NCI-H2227 (cell line): Measurements from ENCODE around the gene CMTM4.
A peak's percentile ranks its signal among the peaks of the same experiment; 100 is the strongest.

Source experiments
- DNase-seq: peaks from one replicate; lab custom pipeline; 2025; ENCODE audit not compliant: unreplicated experiment; lab: John Stamatoyannopoulos, UW

CMTM4 gene

DNA sequence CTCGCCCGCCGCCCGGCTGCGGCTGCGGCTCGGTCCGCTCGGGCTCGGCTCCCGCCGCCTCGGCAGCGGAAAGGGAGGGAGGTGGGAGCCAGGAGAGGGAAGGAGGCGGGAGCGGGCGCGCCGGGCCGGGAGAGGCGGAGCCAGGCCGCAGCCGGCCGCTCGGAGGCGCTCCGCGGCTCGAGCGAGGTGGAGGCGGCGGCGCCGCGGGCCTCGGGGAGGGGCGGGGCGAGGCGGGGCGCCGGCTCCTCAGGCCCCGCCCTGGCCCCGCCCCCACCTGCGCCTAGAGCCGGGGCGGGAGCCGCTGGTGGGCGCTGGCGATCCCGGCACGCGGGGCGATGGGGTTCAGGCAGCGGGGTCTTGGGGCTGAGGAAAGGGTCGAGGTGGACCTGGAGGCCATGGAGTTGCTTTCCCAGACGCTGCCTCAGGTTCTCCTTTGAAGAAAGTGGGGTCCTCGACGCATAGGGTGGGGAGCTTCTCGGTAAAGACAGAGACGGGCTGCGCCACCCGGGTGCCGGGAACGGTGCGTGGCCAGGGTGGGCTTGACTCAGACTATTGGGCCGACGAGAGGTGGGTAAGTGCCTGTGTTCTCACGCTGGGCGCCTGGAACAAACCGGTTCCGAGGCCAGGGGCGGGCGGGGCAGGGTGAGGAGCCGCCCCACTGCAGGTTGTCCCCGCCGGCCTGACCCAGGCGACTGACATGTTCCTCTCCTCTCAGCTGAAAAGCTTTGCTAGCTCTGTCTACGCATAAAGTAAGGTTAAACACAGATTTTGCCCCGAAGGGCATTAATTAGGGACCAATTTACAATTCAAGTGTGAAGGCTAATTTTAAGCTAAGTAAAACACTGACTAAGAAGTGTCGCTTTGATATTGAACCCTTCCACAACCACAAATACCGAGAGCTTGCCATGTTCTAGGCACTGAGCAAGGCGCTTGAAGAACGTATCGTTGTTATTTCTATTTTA lies at the start of gene CMTM4:
CMTM4 (minus strand) TSS at position 75 of the 962 bp plus-strand sequence. CDS start 218 bp downstream, outside the sequence.
- DNase-seq: peak; percentile 88

DNA sequence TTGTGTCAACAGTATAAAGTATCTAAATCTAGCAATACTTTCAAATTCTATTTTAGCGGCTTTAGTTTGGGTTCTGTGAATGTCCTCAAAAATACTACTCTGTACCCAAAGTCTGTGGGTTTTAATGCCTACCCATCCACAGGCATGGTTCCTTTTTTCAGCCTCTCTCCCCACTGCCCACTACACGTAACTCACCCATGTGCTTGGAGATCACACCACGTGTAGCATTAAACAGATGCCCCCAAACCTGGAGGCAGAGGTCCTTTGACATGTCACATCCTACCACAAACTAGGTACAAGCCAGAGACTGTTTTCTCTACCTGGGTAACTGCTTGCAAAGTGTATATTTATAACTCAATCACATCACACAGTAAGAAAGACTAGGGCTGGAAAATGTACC lies 49.5 kb upstream of the CMTM4 start:
- DNase-seq: no peak

DNA sequence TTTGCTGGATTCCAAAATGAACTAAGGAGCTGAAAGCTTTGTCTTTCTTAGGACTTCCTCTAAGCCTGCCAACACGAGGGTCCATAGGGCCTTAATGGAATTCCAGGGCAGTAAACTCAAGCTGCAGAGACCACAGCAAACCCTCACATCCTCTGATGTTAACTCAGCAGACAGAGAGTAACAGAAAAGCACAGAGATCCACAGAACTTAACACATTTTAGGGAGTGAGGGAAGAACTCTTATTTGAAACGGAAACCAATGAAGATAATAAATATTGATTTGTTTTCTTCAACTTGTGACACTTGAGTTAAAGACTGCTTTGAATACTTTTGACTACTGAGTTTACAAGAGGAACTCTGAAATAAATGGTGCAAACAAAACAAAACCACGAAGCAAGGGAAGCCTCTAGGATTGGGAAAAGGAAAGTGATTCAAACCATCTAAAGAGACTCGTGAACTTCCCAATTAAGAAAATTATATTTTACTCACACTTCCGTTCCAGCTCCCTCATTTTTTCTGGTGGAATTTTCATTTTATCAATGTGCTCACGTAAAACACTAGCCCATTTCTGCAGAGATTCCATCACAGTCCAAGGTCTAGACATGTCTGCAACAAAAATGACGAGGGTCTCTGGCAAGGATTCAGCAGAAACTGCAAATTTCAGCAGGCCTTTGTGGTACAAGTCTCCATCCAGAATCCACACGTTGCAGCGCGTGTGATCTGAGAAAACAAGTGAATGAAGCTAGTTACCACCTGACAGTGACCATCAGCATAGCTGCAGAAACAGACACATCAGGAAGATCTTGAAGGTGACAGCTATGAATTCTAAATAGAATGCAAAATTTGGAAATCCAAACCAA lies 45.6 kb upstream of the CMTM4 start:
- no peak for DNase-seq

DNA sequence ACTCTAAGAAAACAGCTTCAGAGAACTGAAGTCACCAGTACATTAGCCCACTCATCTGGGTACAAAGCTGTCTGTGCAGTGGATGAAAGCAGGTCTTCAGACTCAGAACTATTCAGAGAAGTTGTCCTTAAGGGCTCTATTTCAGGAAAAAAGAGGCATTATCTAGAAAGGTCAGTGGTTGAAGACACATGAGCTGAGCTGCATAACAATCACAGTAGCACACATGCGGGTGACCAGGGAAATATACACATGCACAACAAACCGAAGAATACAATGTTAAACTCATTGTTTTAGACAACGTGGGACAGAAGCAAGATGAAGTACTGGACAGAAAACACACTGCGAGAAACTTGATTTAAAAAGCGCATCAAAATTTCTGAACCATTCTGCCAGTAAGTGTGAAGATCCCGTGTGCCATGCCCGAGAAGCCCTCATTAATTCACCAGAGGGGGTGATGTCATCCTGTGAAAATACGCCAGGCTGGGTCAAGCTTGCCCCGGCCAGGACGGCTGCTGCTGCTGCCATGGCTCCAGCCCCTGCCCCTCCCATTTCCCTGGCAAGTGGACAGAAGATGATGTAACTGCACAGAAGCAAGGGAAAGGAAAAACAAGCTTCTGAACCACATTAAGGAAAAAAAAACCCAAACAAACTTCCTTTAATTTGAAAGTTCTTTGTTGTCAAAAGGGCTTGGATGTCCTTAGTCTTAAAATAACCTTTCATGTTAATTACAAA lies 44.8 kb upstream of the CMTM4 start:
- DNase-seq: peak; percentile 22

DNA sequence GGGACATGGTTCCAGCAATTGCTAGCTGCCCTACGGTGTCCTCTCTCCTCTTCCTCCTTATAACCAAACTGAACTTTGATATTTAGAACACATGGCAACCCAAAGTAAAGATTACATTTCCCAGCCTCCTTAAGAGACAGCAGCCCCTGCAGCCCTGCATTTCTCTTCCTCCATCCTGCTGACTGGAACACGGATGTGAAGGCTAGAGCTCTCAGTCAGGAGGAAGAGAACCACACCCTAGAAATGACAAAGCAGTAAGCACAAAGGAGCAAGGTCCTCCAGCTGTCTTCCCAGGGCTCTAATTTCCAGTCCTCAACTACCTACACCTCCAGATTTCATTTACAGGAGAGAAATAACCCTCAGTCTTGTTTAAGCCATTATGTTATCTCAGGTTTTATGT lies 44.0 kb upstream of the CMTM4 start:
- DNase-seq: no peak

DNA sequence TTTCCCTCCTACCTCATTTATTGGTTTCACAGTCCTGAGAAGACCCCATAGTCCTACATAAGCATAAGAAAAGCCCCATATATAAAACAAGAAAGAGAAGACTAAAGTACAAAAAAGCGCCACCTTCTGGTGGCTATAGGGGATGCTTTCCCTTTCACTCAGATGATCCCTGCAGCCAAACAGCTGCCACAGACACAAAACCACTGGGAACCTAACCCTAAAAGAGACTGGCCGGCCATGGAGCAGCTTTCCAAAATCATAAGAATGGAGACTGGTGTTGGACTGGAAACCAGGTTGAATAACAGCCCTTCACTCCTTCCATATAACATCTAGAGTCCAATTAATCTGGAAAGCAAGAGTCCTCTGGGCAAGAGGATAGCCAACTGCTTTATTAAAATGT lies 43.5 kb upstream of the CMTM4 start:
- DNase-seq: peak; percentile 54

DNA sequence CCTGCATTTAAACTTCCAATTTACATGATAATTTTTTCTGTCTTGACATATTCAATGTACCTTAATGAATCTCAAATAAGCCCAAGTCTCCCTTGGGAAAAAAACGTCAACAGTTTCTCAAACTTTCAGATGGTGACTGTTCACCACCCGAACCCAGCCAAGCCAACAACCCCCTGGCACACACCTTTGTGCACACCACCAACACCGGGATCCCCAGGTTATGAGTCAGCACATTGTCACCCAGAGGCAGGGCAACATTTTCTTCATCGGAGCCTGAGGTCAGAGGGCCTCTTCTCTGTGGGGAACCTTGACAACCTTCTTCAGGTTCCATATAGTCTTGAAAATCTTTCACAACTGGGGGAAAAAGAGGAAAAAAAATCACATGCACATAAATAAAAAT lies 39.3 kb upstream of the CMTM4 start:
- no peak for DNase-seq

DNA sequence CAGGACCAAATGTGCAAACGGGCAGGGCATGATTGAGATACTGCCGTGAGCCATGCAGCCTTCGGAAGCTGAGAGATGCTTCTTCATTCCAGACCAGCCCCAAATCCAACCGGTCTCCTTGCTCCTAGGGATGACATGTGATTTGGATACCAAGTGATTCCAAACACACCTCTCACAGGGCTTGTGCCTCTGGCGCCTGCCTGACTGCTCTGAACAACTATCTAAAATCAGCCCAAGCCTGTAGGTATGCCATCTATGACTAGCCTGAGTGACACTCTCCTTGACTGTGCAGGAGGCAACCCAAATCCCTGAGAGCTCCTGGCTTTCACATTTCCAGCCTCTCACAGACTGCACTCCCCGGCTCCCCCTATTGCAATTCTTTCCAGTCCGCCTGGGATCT lies 34.6 kb upstream of the CMTM4 start:
- DNase-seq: no peak

DNA sequence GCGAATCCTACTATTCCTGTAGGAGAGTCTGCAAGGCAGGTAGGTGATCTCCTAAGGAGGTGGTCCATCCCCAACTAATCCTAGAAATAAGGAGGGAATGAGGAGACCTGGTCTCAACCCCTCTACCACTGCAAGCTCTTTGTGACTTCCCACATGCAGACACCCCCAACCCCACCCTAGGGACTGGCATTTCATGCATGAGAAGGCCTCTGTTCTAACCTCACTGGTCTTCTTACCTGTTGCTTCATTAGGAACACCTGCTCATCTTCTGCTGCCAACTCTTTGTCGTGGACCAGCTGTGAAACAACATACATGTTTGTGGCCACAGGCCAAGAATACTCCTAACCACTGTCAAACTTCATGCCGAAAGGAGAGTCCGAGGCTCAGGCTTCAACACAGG lies 32.3 kb upstream of the CMTM4 start:
- no peak for DNase-seq

DNA sequence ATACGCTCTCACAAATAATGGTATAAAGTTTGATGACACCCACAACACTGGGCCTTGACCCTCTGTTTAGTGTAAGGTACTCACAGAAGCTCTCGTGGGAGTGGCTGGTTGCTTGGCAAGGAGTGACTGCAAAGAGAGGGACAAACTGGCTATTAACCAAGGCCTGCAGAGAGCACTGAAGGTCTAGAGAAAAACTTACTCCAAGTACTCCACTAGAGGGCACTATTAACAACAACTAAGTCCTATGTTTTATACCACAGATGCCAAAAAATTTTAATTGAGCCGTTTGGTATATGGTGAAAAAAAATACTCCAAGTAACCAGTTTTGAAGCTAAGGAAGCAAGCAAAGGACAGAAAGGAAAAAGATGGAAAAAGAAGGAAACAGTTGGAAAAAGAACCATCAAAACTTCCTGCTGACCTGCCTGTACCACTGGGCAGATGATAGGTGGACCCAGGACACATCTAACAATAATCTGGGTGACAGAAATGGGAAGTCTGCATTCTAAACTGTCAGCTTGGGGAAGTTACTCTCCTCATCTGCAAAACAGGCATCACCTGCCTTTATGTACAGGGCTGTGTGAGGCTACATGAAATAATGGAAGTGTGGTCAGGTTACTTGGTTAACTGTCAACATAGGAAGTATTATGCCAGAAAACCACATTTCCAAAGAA lies 31.7 kb upstream of the CMTM4 start:
- DNase-seq: peak; percentile 43

DNA sequence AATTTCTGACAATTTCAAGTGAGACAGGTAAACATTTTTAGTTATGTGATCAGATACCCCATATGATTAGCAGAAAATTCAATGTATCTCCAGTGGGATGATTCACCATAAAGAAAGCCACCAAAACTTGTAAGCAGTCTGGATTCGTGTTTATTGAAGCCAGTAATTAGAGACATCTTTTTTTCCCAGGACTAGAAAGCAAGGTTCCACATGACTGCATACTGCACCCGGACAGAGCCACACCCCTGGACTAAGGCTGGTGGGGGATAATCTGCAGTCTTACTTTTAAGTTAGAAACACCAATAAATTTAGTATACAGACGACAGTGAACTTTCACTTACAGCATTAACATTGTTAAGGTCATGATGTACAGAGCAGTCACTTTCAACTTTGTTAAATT lies 24.2 kb upstream of the CMTM4 start:
- DNase-seq: no peak

DNA sequence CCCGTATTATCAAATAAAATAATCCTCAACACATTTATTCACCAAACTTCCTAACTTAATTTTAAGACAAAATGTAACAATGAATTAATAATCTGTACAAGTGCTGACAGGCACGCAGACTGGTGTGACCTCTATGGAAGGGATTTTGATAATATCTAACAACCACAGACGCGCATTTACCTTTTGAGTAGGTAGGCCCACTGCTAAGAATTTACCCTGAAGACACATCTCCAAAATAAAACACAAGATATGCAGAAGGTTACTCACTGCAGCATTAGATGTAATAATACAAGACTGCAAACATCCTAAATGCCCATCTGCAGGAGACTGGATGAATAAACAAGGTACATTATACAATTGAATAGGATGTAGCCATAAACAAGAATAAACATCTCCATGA lies 22.7 kb upstream of the CMTM4 start:
- DNase-seq: no peak

DNA sequence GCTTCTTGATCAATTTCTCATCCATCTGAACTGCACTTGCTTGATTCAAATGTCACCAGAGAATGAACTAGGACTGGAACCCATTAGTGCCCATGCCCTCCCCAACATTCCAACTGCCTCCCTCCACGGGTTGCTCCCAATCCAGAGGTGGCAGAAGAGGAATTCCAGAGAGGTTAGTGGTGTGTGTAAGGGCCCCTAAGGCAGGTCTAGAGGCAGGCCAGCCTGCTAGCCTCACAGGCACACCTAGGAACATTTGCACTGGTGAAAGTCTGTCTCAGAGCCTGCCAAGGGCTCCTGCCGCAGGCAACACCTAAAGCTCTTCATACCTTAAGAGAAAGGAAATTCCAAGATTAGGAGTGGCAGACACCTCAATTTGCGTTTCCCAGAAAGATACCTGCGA lies 21.2 kb upstream of the CMTM4 start:
- no peak for DNase-seq

DNA sequence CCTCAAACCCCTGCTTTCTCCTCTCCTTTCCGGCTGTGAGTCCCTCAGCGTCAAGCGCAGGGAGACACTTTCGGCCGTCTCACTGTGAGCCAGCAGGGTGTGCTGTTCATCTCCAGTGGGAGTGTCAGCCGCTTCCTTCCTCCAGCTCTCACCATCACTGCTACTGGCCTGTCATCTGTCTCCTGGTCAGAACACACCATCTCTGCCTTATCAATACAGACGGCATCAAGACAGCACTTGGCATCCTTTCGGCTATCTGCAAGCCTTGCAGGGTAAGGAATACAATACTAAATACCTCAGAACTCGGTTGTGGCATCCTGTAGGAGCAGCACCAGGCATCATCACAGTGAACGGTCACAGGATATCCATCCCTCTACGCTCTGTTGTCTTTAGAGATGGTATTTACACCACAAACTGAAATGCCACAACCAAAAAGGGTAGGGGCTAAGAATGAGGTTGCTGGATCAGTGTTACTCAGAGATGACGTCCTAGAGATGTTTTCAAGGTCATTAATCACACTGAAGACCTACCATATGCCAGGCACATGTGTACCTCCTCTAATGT lies 20.7 kb upstream of the CMTM4 start:
- peak; percentile 33 for DNase-seq

DNA sequence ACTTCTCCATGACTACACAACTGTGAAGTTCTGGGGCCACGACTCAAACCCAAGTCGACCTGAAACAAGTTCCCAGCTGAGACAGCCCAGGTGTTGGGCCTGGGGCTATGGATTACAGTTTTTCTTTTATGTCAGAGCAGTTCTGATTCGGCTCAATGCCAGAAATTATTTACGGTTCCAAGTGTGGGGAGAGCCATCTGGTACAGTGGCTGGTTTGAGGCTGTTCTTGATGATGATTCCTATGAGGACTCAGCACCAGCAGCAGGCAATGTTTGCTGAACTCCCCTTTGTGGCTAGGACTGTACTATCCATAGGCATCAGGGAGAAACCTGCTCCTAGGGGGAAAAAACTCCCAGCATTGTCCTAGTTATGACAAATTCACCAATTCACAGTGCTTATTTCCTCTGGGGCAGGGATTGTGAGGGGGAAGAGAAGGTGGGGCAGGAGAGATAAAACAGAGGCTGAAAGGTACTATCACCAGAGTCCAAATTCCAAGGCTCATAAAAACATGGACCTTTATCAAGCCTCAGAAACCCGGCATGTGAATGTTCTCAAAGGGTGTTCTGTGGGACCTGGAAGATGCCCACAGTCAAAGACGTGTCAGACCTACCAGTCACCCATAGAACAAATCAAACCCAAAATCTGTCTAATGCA lies 18.2 kb upstream of the CMTM4 start:
- DNase-seq: no peak

DNA sequence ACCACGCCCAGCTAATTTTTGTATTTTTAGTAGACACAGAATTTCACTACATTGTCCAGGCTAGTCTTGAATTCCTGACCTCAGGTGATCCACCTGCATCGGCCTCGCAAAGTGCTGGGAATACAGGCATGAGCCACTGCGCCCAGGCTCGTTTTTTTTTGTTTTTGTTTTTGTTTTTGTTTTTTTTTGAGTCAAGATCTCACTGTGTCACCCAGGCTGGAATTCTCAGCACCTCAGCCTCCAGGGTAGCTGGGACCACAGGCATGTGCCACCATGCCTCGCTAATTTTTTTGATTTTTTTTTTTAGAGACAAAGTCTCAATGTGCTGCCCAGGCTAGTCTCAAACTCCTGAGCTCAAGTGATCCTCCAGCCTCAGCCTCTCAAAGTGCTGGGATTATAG lies 17.5 kb upstream of the CMTM4 start:
- no peak for DNase-seq

DNA sequence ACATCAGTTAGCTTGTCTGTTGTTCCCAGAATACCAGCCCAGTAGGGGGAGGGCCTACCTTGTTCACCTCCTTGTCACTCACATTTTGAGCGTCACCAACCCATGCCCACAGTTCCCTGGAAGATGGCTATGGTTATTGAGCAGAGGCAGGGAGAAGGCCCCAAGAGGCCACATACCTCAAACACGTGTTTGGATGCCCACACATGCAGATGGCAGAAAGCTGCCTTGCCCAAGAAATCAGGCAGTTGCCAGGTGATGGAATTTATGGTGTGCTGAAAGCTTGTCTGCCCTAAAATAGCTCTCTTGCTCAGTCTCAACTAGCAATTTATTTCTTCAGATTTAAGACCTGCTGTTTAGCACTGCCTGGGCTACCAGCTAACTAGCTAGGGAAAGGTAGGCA lies 16.5 kb upstream of the CMTM4 start:
- no peak for DNase-seq

DNA sequence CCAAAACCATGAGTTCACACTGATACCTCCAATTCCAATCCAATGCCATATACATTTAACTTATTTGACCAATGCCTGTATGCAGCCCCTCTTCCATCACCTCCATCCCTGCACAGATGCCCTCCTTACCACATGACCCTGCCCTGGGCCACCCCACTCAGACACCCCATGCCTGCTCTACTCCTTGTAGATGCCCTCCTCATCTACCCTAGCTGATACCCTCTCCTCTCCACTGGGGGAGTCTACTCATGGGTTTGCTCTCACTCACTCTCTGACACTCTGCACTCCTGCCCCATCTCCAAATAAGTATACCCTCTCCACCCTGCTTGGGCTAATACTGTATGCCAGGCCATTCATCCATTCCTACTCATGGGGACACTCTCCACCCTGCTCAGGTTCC lies 16.0 kb upstream of the CMTM4 start:
- DNase-seq: no peak

DNA sequence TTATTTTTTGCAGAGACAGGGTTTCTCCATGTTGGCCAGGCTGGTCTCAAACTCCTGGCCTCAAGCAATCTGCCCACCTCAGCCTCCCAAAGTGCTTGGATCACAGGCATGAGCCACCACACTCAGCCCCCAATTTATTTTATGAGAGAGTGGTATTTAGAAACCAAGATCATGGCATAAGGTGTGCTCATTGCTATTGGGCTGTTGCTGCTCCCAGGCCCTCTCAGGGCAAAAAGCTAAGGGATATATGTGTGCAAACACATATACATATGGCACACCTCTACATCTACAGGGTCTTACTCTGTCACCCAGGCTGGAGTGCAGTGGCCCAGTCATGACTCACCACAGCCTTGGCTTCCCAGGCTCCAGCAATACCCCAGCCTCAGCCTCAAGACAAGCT lies 15.0 kb upstream of the CMTM4 start:
- no peak for DNase-seq

DNA sequence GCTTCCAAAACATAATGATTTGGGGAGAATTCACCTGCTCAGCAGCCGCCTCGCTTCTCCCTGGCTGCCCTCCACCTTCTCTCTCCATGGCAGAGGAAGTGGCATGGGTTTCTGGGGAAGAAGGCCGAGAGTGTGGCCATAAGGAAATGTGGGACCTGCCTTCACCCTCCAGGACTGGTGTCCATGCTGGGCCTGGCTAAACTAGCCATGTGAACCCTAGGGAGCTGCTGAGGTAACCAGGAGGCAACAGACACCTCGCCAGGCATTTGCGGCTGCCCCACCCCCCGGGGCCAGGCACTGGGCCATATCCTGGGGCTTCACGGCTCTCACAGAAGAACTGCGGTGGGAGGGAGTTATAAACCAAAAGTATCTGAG lies 9.9 kb upstream of the CMTM4 start:
- DNase-seq: no peak
